Astrocyte (in vitro differentiated cells and primary cell): Measurements from ENCODE around the gene ARL8A. TPM values are rescaled to one million over a fixed set of nuclear protein-coding genes. Genes with fewer than 3 reads are reported as not detected.
"Not testable (repeated sequence)": the region's sequence is repeated elsewhere in the genome, so short reads cannot be mapped to it uniquely, and the experiment has no call there.

ENCODE experiments used
- DNase-seq: peaks from one replicate; pipeline ENCODE4 v3.0.0-alpha.2; 2010; ENCODE audit warnings: low read depth
- FAIRE-seq: peaks from 2 replicates; lab custom pipeline; 2011; peaks lifted over from hg19 to GRCh38; lab: Jason Lieb, UNC
- H2AFZ ChIP-seq: 2 replicates; pipeline ENCODE4 v1.6.0; 2012; ENCODE audit warnings: low read depth, low read length, inconsistent platforms
- H3K27ac ChIP-seq: 2 replicates; pipeline ENCODE4 v1.5.1; 2011; ENCODE audit warnings: low read depth, low read length, inconsistent platforms
- H3K27me3 ChIP-seq: 2 replicates; pipeline ENCODE4 v1.6.0; 2011; ENCODE audit warnings: low read length, inconsistent platforms; ENCODE audit not compliant: insufficient read depth
- H3K36me3 ChIP-seq: 2 replicates; pipeline ENCODE4 v1.5.1; 2011; ENCODE audit warnings: low read length, inconsistent platforms; ENCODE audit not compliant: insufficient read depth
- H3K4me1 ChIP-seq: 2 replicates; pipeline ENCODE4 v1.5.1; 2011; ENCODE audit warnings: low read length, inconsistent platforms; ENCODE audit not compliant: insufficient read depth
- H3K4me2 ChIP-seq: 2 replicates; pipeline ENCODE4 v1.6.0; 2012; ENCODE audit warnings: low read length, inconsistent platforms
- H3K4me3 ChIP-seq: 2 replicates; pipeline ENCODE4 v1.5.1; 2011; ENCODE audit warnings: low read depth, mild to moderate bottlenecking, low read length, inconsistent platforms; ENCODE audit not compliant: insufficient read depth
- H3K79me2 ChIP-seq: 2 replicates; pipeline ENCODE4 v1.6.0; 2012; ENCODE audit warnings: mild to moderate bottlenecking, low read length, inconsistent platforms; ENCODE audit not compliant: insufficient read depth
- H3K9ac ChIP-seq: 2 replicates; pipeline ENCODE4 v1.6.0; 2012; ENCODE audit warnings: mild to moderate bottlenecking, low read length, inconsistent platforms
- H3K9me3 ChIP-seq: 2 replicates; pipeline ENCODE4 v1.5.1; 2012; ENCODE audit warnings: low read depth, mild to moderate bottlenecking, low read length, inconsistent platforms; ENCODE audit not compliant: insufficient read depth
- H4K20me1 ChIP-seq: 2 replicates; pipeline ENCODE4 v1.6.0; 2012; ENCODE audit warnings: low read length, inconsistent platforms; ENCODE audit not compliant: insufficient read depth
- H3K27ac Mint-ChIP-seq: one replicate; pipeline ENCODE4 v1.8.0; 2021; ENCODE audit warnings: mild to moderate bottlenecking, mixed read lengths; ENCODE audit not compliant: unreplicated experiment
- H3K27me3 Mint-ChIP-seq: one replicate; pipeline ENCODE4 v1.8.0; 2021; ENCODE audit warnings: low read depth, mixed read lengths; ENCODE audit not compliant: unreplicated experiment
- H3K36me3 Mint-ChIP-seq: one replicate; pipeline ENCODE4 v1.8.0; 2021; ENCODE audit warnings: low read depth, mixed read lengths; ENCODE audit not compliant: unreplicated experiment
- H3K4me1 Mint-ChIP-seq: one replicate; pipeline ENCODE4 v1.8.0; 2021; ENCODE audit warnings: low read depth, mixed read lengths; ENCODE audit not compliant: unreplicated experiment
- H3K4me3 Mint-ChIP-seq: one replicate; pipeline ENCODE4 v1.8.0; 2021; ENCODE audit warnings: mild to moderate bottlenecking, moderate library complexity, mixed read lengths; ENCODE audit not compliant: unreplicated experiment
- H3K9me3 Mint-ChIP-seq: one replicate; pipeline ENCODE4 v1.8.0; 2021; ENCODE audit warnings: mild to moderate bottlenecking, mixed read lengths; ENCODE audit not compliant: unreplicated experiment
- CTCF ChIP-seq: IDR thresholded peaks from 2 replicates; pipeline ENCODE4 v1.5.1; 2011; ENCODE audit warnings: low read depth, mild to moderate bottlenecking, inconsistent platforms, low read length, moderate library complexity; ENCODE audit not compliant: insufficient read depth
- EZH2 ChIP-seq: IDR thresholded peaks from 2 replicates; pipeline ENCODE4 v1.6.1; 2012; ENCODE audit warnings: mild to moderate bottlenecking, low read length, inconsistent platforms; ENCODE audit not compliant: insufficient read depth
- total RNA-seq: library from RNA; stranded (reverse); gene quantifications from 2 replicates; pipeline ENCODE4 v1.2.1, GENCODE V29; 2021

The ARL8A gene
- total RNA-seq, 1 donor from 2014 or later = 83.0 TPM

- no peak for DNase-seq
- Mint-ChIP-seq H3K4me3 (peak within 1 kb of the TSS; percentile 67), H3K27ac (no peak within 1 kb of the TSS), H3K9me3 (peaks cover 3% of the 10 kb centered on the region), H3K4me1 (peaks cover 1% of the 10 kb centered on the region), H3K27me3 (peaks cover 48% of the 10 kb centered on the region), H3K36me3 (peaks cover 3% of the 10 kb centered on the region)
- TF ChIP-seq CTCF (no peak), EZH2 (peak; percentile 92)
- FAIRE-seq = no peak
- Histone ChIP-seq H3K4me2 (peak within 1 kb of the TSS; percentile 64), H3K9ac (no peak within 1 kb of the TSS), H4K20me1 (peaks cover 4% of the 10 kb centered on the region), H2AFZ (peak within 1 kb of the TSS; percentile 18), H3K36me3 (no peaks in the 10 kb centered on the region), H3K9me3 (no peaks in the 10 kb centered on the region), H3K79me2 (no peaks in the 10 kb centered on the region), H3K4me3 (peak within 1 kb of the TSS; percentile 5), H3K27me3 (peaks cover 32% of the 10 kb centered on the region), H3K27ac (no peak within 1 kb of the TSS), H3K4me1 (peaks cover 4% of the 10 kb centered on the region)
Measured at GRCh38 chr1:202193614-202194327, 49.2 kb upstream of the ARL8A start, which contains the start of gene LGR6. Gene LGR6, plus strand, starts transcription at chr1:202193799. Its CDS starts 191 bp downstream, at chr1:202193990.

GRCh38 chr1:202192770-202193613 is 48.5 kb upstream of the ARL8A start:
- H3K36me3 ChIP-seq = no peaks in the 10 kb centered on the region
- Mint-ChIP-seq H3K27me3 (peaks cover 44% of the 10 kb centered on the region), H3K9me3 (peaks cover 3% of the 10 kb centered on the region), H3K4me1 (peaks cover 1% of the 10 kb centered on the region), H3K27ac (no peak overlapping the region), H3K4me3 (no peak overlapping the region), H3K36me3 (peaks cover 3% of the 10 kb centered on the region)
- no peaks in the 10 kb centered on the region for H3K9me3 ChIP-seq
- H3K4me3 ChIP-seq = peak overlapping the region; percentile 5
- peaks cover 4% of the 10 kb centered on the region for H4K20me1 ChIP-seq
- H3K4me2 ChIP-seq = peak overlapping the region; percentile 64
- peaks cover 4% of the 10 kb centered on the region for H3K4me1 ChIP-seq
- H2AFZ ChIP-seq = peak overlapping the region; percentile 18
- H3K27ac ChIP-seq = no peak overlapping the region
- DNase-seq = peak; percentile 16
- no peak for FAIRE-seq
- TF ChIP-seq CTCF = peak; percentile 79
- TF ChIP-seq EZH2 = no peak
- H3K79me2 ChIP-seq = no peaks in the 10 kb centered on the region
- H3K9ac ChIP-seq = no peak overlapping the region
- H3K27me3 ChIP-seq = peaks cover 28% of the 10 kb centered on the region

GRCh38 chr1:202191391-202191790 is 46.9 kb upstream of the ARL8A start:
- not testable (repeated sequence) for H3K79me2 ChIP-seq, H3K4me1 ChIP-seq, H3K9ac ChIP-seq, H3K9me3 ChIP-seq, H3K27ac ChIP-seq, DNase-seq, H3K36me3 ChIP-seq, H4K20me1 ChIP-seq, H3K4me3 ChIP-seq, H3K36me3 Mint-ChIP-seq, FAIRE-seq, H3K4me2 ChIP-seq, H3K27ac Mint-ChIP-seq, H3K4me1 Mint-ChIP-seq, H3K4me3 Mint-ChIP-seq, H2AFZ ChIP-seq, H3K9me3 Mint-ChIP-seq
- H3K27me3 ChIP-seq = peaks cover 24% of the 10 kb centered on the region
- H3K27me3 Mint-ChIP-seq = peaks cover 42% of the 10 kb centered on the region
